DND-41 (cell line): ENCODE results near the gene MBTPS1.

Experiments used
- ATAC-seq: fragments of 200-7000 bp; cut with Tn5 transposase; 3 replicates; pipeline ENCODE4 v1.9.1; 2021; ENCODE audit warnings: low read depth; ENCODE audit not compliant: insufficient read depth
- DNase-seq: peaks from one replicate; pipeline ENCODE4 v3.0.0-alpha.2; 2020
- H2AFZ ChIP-seq: 2 replicates; pipeline ENCODE4 v1.6.0; 2012; ENCODE audit warnings: low read depth, low read length
- H3K27ac ChIP-seq: 2 replicates; pipeline ENCODE4 v1.5.1; 2012; ENCODE audit warnings: low read length, inconsistent platforms
- H3K27me3 ChIP-seq: fragments of 200-600 bp; sonication (generic); 2 replicates; pipeline ENCODE4 v1.6.0; 2012; ENCODE audit warnings: low read length, mild to moderate bottlenecking, inconsistent platforms; ENCODE audit not compliant: insufficient read depth, poor library complexity
- H3K36me3 ChIP-seq: 2 replicates; pipeline ENCODE4 v1.5.1; 2012; ENCODE audit warnings: low read length, inconsistent platforms; ENCODE audit not compliant: insufficient read depth
- H3K4me1 ChIP-seq: 2 replicates; pipeline ENCODE4 v1.5.1; 2012; ENCODE audit warnings: mild to moderate bottlenecking, low read length; ENCODE audit not compliant: insufficient read depth
- H3K4me2 ChIP-seq: 2 replicates; pipeline ENCODE4 v1.6.0; 2012; ENCODE audit warnings: mild to moderate bottlenecking, moderate library complexity, low read length, inconsistent platforms; ENCODE audit not compliant: insufficient read depth
- H3K4me3 ChIP-seq, 2 experiments: fragments of 200-600 bp in 1 of 2; shearing (Covaris generic) in 1 of 2; 2 replicates each; pipeline ENCODE4 v1.5.1; 2012 to 2016; ENCODE audit warnings: inconsistent platforms in 2 of 2, low read length in 2 of 2, mild to moderate bottlenecking in 2 of 2, low read depth in 1 of 2, moderate library complexity in 1 of 2
- H3K79me2 ChIP-seq: 2 replicates; pipeline ENCODE4 v1.6.0; 2012; ENCODE audit warnings: low read length, inconsistent platforms; ENCODE audit not compliant: insufficient read depth
- H3K9ac ChIP-seq: 2 replicates; pipeline ENCODE4 v1.6.0; 2012; ENCODE audit warnings: low read depth, mild to moderate bottlenecking, inconsistent platforms, low read length, moderate library complexity
- H3K9me3 ChIP-seq: 2 replicates; pipeline ENCODE4 v1.5.1; 2012; ENCODE audit warnings: low read length, moderate library complexity, mild to moderate bottlenecking, inconsistent platforms; ENCODE audit not compliant: insufficient read depth, severe bottlenecking
- H4K20me1 ChIP-seq: 2 replicates; pipeline ENCODE4 v1.6.0; 2012; ENCODE audit warnings: low read length; ENCODE audit not compliant: insufficient read depth
- EZH2 ChIP-seq: IDR thresholded peaks from 3 replicates; pipeline ENCODE4 v1.6.1; 2012; ENCODE audit warnings: borderline replicate concordance, low read depth, mild to moderate bottlenecking, moderate library complexity, low read length, inconsistent platforms; ENCODE audit not compliant: severe bottlenecking
- TF ChIP-seq, protein P1 (sequence below): IDR thresholded peaks from 2 replicates; pipeline ENCODE4 v1.5.1; 2012; ENCODE audit warnings: borderline replicate concordance, low read length, moderate library complexity, mild to moderate bottlenecking; ENCODE audit not compliant: poor library complexity, severe bottlenecking; ENCODE audit errors: extremely low read depth

The MBTPS1 gene

DNA sequence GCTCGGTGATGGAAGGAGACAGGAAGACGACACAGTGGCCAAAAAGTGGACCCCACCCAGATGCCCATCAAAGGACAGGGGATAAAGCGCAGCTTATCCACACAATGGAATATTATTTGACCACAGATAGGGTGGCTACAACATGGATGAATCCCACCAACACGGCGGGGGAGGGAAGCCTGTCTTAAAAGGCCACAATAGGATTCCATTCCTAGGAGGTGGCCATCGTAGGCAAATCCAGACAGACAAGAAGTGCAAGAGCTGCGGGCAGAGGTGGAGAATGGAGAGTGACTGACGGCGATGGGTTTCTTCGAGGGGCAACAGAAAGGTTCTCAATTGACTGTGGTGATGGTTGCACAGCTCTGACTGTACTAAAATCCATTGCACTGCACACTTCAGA, 90.1 kb downstream of the MBTPS1 start:
- Histone ChIP-seq H3K4me3 (no peak overlapping the region), H4K20me1 (peaks cover 9% of the 10 kb centered on the region), H3K9ac (no peak overlapping the region), H3K4me1 (no peaks in the 10 kb centered on the region), H2AFZ (no peak overlapping the region), H3K9me3 (peaks cover 1% of the 10 kb centered on the region), H3K27ac (no peak overlapping the region), H3K4me2 (no peak overlapping the region), H3K36me3 (no peaks in the 10 kb centered on the region), H3K79me2 (no peaks in the 10 kb centered on the region), H3K27me3 (peaks cover 10% of the 10 kb centered on the region)
- DNase-seq (no peak), ATAC-seq (no peak)
- TF ChIP-seq, protein P1, sequence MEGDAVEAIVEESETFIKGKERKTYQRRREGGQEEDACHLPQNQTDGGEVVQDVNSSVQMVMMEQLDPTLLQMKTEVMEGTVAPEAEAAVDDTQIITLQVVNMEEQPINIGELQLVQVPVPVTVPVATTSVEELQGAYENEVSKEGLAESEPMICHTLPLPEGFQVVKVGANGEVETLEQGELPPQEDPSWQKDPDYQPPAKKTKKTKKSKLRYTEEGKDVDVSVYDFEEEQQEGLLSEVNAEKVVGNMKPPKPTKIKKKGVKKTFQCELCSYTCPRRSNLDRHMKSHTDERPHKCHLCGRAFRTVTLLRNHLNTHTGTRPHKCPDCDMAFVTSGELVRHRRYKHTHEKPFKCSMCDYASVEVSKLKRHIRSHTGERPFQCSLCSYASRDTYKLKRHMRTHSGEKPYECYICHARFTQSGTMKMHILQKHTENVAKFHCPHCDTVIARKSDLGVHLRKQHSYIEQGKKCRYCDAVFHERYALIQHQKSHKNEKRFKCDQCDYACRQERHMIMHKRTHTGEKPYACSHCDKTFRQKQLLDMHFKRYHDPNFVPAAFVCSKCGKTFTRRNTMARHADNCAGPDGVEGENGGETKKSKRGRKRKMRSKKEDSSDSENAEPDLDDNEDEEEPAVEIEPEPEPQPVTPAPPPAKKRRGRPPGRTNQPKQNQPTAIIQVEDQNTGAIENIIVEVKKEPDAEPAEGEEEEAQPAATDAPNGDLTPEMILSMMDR, result no peak
- TF ChIP-seq EZH2, result no peak

DNA sequence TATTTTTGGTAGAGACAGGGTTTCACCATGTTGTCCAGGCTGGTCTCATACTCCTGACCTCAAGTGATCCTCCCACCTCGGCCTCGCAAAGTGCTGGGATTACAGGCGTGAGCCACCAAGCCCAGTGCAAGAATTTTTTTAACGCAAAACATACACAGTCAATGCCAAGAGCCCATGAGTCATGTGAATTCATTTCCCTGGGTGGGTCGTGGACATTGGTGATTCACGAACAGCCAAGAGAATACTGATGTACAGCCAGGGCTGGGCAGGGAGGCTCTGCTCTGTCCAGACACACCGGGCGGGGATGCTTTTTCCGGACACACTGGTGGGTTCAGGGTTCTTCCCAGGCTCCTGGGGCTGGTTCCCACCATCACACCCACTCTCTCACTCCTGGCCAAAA, 91.9 kb downstream of the MBTPS1 start:
- H3K27me3 ChIP-seq, result peaks cover 8% of the 10 kb centered on the region
- TF ChIP-seq EZH2, result no peak
- TF ChIP-seq, protein P1, result no peak
- H3K9me3 ChIP-seq, result peaks cover 7% of the 10 kb centered on the region
- no peak overlapping the region for H3K4me2 ChIP-seq
- H2AFZ ChIP-seq, result no peak overlapping the region
- no peak overlapping the region for H3K27ac ChIP-seq
- H3K79me2 ChIP-seq, result no peaks in the 10 kb centered on the region
- no peaks in the 10 kb centered on the region for H3K4me1 ChIP-seq
- H3K9ac ChIP-seq, result no peak overlapping the region
- peaks cover 2% of the 10 kb centered on the region; the same call in 1 of the 2 replicates for H4K20me1 ChIP-seq
- DNase-seq (no peak), ATAC-seq (no peak)
- no peak overlapping the region for H3K4me3 ChIP-seq
- no peaks in the 10 kb centered on the region for H3K36me3 ChIP-seq

DNA sequence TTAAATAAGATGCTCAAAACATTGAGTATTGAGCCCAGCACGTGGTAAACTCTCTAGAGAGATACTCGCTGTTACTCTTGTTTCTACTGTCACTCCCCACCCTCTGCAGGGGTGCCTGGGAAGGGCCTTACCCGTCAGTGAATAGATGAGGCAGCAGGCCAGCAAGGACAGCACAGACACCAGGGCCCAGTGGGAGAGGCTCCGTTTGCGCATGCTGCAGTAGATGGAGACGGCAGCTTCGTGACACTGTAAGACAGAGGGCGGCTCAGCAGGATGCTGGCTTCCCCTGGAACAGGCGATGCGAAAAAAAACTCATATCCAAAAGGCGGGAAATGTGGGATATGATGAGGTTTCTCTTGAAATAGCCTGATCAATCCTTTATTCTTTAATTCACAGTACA, 94.1 kb downstream of the MBTPS1 start:
- no peak overlapping the region for H3K4me2 ChIP-seq
- ATAC-seq, result no peak
- no peaks in the 10 kb centered on the region for H3K4me1 ChIP-seq
- DNase-seq, result no peak
- H3K4me3 ChIP-seq, result no peak overlapping the region
- H3K79me2 ChIP-seq, result no peaks in the 10 kb centered on the region
- no peak overlapping the region for H3K27ac ChIP-seq
- H3K36me3 ChIP-seq, result no peaks in the 10 kb centered on the region
- no peak overlapping the region for H2AFZ ChIP-seq
- TF ChIP-seq, protein P1, result no peak
- no peak for TF ChIP-seq EZH2
- H4K20me1 ChIP-seq, result peaks cover 2% of the 10 kb centered on the region; the same call in 1 of the 2 replicates
- H3K9ac ChIP-seq, result no peak overlapping the region
- no peaks in the 10 kb centered on the region for H3K27me3 ChIP-seq
- H3K9me3 ChIP-seq, result peaks cover 12% of the 10 kb centered on the region

DNA sequence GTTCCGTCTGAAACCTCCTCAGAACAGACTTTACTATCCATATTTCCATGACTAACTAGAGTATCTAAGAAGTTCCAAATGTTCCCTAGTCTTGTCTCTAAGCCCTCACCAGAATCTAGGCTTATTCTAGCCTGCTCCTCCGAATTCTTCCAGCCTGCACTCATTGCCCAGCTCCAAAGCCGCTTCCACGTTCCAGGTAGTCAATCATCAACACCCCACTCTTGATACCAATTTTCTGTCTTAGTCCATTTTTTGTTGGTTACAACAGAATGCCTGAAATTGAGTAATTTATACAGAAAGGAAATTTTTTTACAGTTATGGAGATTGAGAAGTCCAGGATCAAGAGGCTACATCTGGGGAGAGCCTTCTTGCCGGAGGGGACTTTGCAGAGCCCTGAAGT, 95.3 kb downstream of the MBTPS1 start:
- ATAC-seq, result no peak
- no peak overlapping the region for H3K4me2 ChIP-seq
- DNase-seq, result no peak

More for the DNA sequence above, 95.3 kb downstream of the MBTPS1 start:
- Histone ChIP-seq H3K4me1 (no peaks in the 10 kb centered on the region), H3K27ac (no peak overlapping the region), H4K20me1 (no peaks in the 10 kb centered on the region), H3K36me3 (no peaks in the 10 kb centered on the region), H3K27me3 (no peaks in the 10 kb centered on the region), H2AFZ (no peak overlapping the region), H3K9ac (no peak overlapping the region), H3K79me2 (no peaks in the 10 kb centered on the region), H3K4me3 (no peak overlapping the region), H3K9me3 (peaks cover 12% of the 10 kb centered on the region)
- no peak for TF ChIP-seq EZH2
- TF ChIP-seq, protein P1, result no peak
